Sigmoid colon (tissue), 4 donors: ENCODE results near the gene MASP1.

Source experiments
- CTCF ChIP-seq, 4 experiments: fragments of 450-650 bp in 3 of 4; fragments of 200-600 bp in 1 of 4; IDR thresholded peaks; one replicate each; pipeline ENCODE4 v1.5.1; 2016 to 2019; ENCODE audit warnings: antibody characterized with exemption in 4 of 4, mild to moderate bottlenecking in 3 of 4, moderate library complexity in 2 of 4
- POLR2A ChIP-seq, 2 donors: fragments of 450-650 bp; IDR thresholded peaks; one replicate each; pipeline ENCODE4 v1.6.1; 2016; ENCODE audit warnings: antibody characterized with exemption in 2 of 2, mild to moderate bottlenecking in 2 of 2, moderate library complexity in 2 of 2
- POLR2AphosphoS5 ChIP-seq, 4 donors: sonication (generic); formaldehyde crosslinking; IDR thresholded peaks; one replicate each; pipeline ENCODE4 v1.6.1; 2017; ENCODE audit warnings: antibody characterized with exemption in 4 of 4

- TF ChIP-seq POLR2A (IDR thresholded peaks at IDR 0.05) (no peak), CTCF (IDR thresholded peaks at IDR 0.05) (no peak), POLR2AphosphoS5 (IDR thresholded peaks at IDR 0.05) (no peak)
These were observed 10.3 kb downstream of the MASP1 start for GRCh38 chr3:187281191-187281714.
